BLaER1 treated with 17β-estradiol and CSF1 and Interleukin-3, amounts not matched to agents 10 nM and 100 nM (cell line): Measurements from ENCODE around the gene LRP10.

Experiments
- H3K27ac ChIP-seq, 11 experiments: shearing (Covaris generic); formaldehyde crosslinking; 2 replicates each; pipeline ENCODE4 v1.8.1; 2022
- H3K27me3 ChIP-seq, 11 experiments: shearing (Covaris generic); formaldehyde crosslinking; 2 replicates each; pipeline ENCODE4 v1.8.1; 2022
- H3K36me3 ChIP-seq, 11 experiments: shearing (Covaris generic); formaldehyde crosslinking; 2 replicates each; pipeline ENCODE4 v1.8.1; 2022
- H3K4me1 ChIP-seq, 10 experiments: shearing (Covaris generic); formaldehyde crosslinking; 2 replicates each; pipeline ENCODE4 v1.8.1; 2022
- H3K4me2 ChIP-seq, 11 experiments: shearing (Covaris generic); formaldehyde crosslinking; 2 replicates each; pipeline ENCODE4 v1.8.1; 2022
- H3K4me3 ChIP-seq, 10 experiments: shearing (Covaris generic); formaldehyde crosslinking; 2 replicates each; pipeline ENCODE4 v1.8.1; 2022
- H3K9ac ChIP-seq, 11 experiments: shearing (Covaris generic); formaldehyde crosslinking; 2 replicates each; pipeline ENCODE4 v1.8.1; 2022
- H3K9me3 ChIP-seq, 11 experiments: shearing (Covaris generic); formaldehyde crosslinking; replicated peaks in 1 of 11; 2 replicates each; pipeline ENCODE4 v1.8.1; 2022
- H4K20me1 ChIP-seq, 11 experiments: shearing (Covaris generic); formaldehyde crosslinking; 2 replicates each; pipeline ENCODE4 v1.8.1; 2022
- Cebpa-rat ChIP-seq, 11 experiments: shearing (Covaris generic); IDR thresholded peaks; 2 replicates each; pipeline ENCODE4 v1.8.1; 2022

The LRP10 gene

GRCh38 chr14:22885975-22886374 is 14.4 kb downstream of the LRP10 start:
- Histone ChIP-seq H3K4me2 (peak overlapping the region; percentile 72 to 98 (median 91)), H3K27ac (no peak overlapping the region), H3K36me3 (0 out of 22 replicates have a peak, but pooled peaks cover 0 to under 1% (median 0%) of the 10 kb centered on the region in 11 experiments), H3K4me1 (peaks cover 59 to 90% (median 83%) of the 10 kb centered on the region in 10 experiments), H3K27me3 (peaks cover 0 to 14% (median 0%) of the 10 kb centered on the region in 11 experiments; a peak in 8 of 22 replicates), H4K20me1 (peaks cover 0 to 7% (median 0%) of the 10 kb centered on the region in 11 experiments; a peak in 2 of 22 replicates), H3K9me3 (no peaks in the 10 kb centered on the region), H3K9ac (peak overlapping the region in 2 of 11 experiments; percentile 62 to 64; a peak in 1 of 22 replicates), H3K4me3 (peak overlapping the region in 3 of 10 experiments; percentile 37 to 70 (median 59); a peak in 1 of 20 replicates)
- no peak for TF ChIP-seq Cebpa-rat (IDR thresholded peaks at IDR 0.05)

- Histone ChIP-seq H3K4me2 (peak overlapping the region; percentile 72 to 98 (median 91)), H3K9ac (peak overlapping the region; percentile 51 to 72 (median 67)), H3K27me3 (peaks cover 0 to 14% (median 0%) of the 10 kb centered on the region in 11 experiments; a peak in 8 of 22 replicates), H3K27ac (peak overlapping the region in 10 of 11 experiments; percentile 31 to 73 (median 54); a peak in 18 of 22 replicates), H3K9me3 (no peaks in the 10 kb centered on the region), H3K4me1 (peaks cover 57 to 90% (median 83%) of the 10 kb centered on the region in 10 experiments), H3K4me3 (peak overlapping the region; percentile 37 to 70 (median 54)), H3K36me3 (no peaks in the 10 kb centered on the region), H4K20me1 (peaks cover 0 to 7% (median 0%) of the 10 kb centered on the region in 11 experiments; a peak in 1 of 22 replicates)
- TF ChIP-seq Cebpa-rat (IDR thresholded peaks at IDR 0.05) = no peak
Observed at GRCh38 chr14:22886500-22887259, 15.1 kb downstream of the LRP10 start.

- peak overlapping the region in 10 of 11 experiments; percentile 31 to 73 (median 54); a peak in 19 of 22 replicates for H3K27ac ChIP-seq
- TF ChIP-seq Cebpa-rat (IDR thresholded peaks at IDR 0.05) = no peak
- H3K9me3 ChIP-seq = no peaks in the 10 kb centered on the region
- peaks cover 0 to 7% (median 0%) of the 10 kb centered on the region in 11 experiments; a peak in 1 of 22 replicates for H4K20me1 ChIP-seq
- H3K4me2 ChIP-seq = peak overlapping the region; percentile 72 to 98 (median 91)
- peaks cover 0 to 14% (median 0%) of the 10 kb centered on the region in 11 experiments; a peak in 8 of 22 replicates for H3K27me3 ChIP-seq
- H3K4me3 ChIP-seq = peak overlapping the region; percentile 37 to 70 (median 54)
- peaks cover 0 to 3% (median 0%) of the 10 kb centered on the region in 11 experiments; a peak in 2 of 22 replicates for H3K36me3 ChIP-seq
- H3K4me1 ChIP-seq = peaks cover 49 to 82% (median 76%) of the 10 kb centered on the region in 10 experiments
- peak overlapping the region; percentile 51 to 72 (median 67) for H3K9ac ChIP-seq
Observed at GRCh38 chr14:22887260-22887989, 15.9 kb downstream of the LRP10 start.

GRCh38 chr14:22887990-22888378 is 16.4 kb downstream of the LRP10 start:
- Histone ChIP-seq H4K20me1 (peaks cover 0 to 7% (median 0%) of the 10 kb centered on the region in 11 experiments; a peak in 1 of 22 replicates), H3K9me3 (no peaks in the 10 kb centered on the region), H3K36me3 (peaks cover 0 to 7% (median 0%) of the 10 kb centered on the region in 11 experiments; a peak in 4 of 22 replicates), H3K4me1 (peaks cover 45 to 82% (median 71%) of the 10 kb centered on the region in 10 experiments), H3K27ac (peak overlapping the region in 7 of 11 experiments; percentile 2 to 73 (median 54); a peak in 10 of 22 replicates), H3K27me3 (peaks cover 0 to 14% (median 0%) of the 10 kb centered on the region in 11 experiments; a peak in 8 of 22 replicates), H3K4me3 (peak overlapping the region in 6 of 10 experiments; percentile 5 to 59 (median 44); a peak in 7 of 20 replicates), H3K4me2 (peak overlapping the region; percentile 72 to 98 (median 91)), H3K9ac (peak overlapping the region in 8 of 11 experiments; percentile 5 to 70 (median 44); a peak in 10 of 22 replicates)
- no peak for TF ChIP-seq Cebpa-rat (IDR thresholded peaks at IDR 0.05)

- Histone ChIP-seq H3K36me3 (peaks cover 0 to 13% (median 3%) of the 10 kb centered on the region in 11 experiments; a peak in 8 of 22 replicates), H3K4me3 (peak overlapping the region in 1 of 10 experiments; percentile 51; a peak in 1 of 20 replicates), H3K4me2 (peak overlapping the region; percentile 72 to 98 (median 91); a peak in 21 of 22 replicates), H4K20me1 (peaks cover 0 to 7% (median 0%) of the 10 kb centered on the region in 11 experiments; a peak in 1 of 22 replicates), H3K4me1 (peaks cover 39 to 76% (median 64%) of the 10 kb centered on the region in 10 experiments), H3K27ac (peak overlapping the region in 4 of 11 experiments; percentile 52 to 73 (median 58); a peak in 7 of 22 replicates), H3K27me3 (peaks cover 0 to 14% (median 0%) of the 10 kb centered on the region in 11 experiments; a peak in 8 of 22 replicates), H3K9me3 (no peaks in the 10 kb centered on the region), H3K9ac (peak overlapping the region in 5 of 11 experiments; percentile 20 to 70 (median 66); a peak in 8 of 22 replicates)
- no peak for TF ChIP-seq Cebpa-rat (IDR thresholded peaks at IDR 0.05)
Observed at GRCh38 chr14:22888662-22889061, 17.1 kb downstream of the LRP10 start.

- H3K4me3 ChIP-seq = no peak overlapping the region
Observed at GRCh38 chr14:22890416-22890815, 18.9 kb downstream of the LRP10 start.

GRCh38 chr14:22892488-22892887 is 20.9 kb downstream of the LRP10 start:
- no peaks in the 10 kb centered on the region for H3K27me3 ChIP-seq
- H4K20me1 ChIP-seq = 0 out of 22 replicates have a peak, but pooled peaks cover 0 to 2% (median 0%) of the 10 kb centered on the region in 11 experiments
- no peak for TF ChIP-seq Cebpa-rat (IDR thresholded peaks at IDR 0.05)
- no peak overlapping the region for H3K27ac ChIP-seq
- no peak overlapping the region for H3K4me3 ChIP-seq
- H3K4me1 ChIP-seq = peaks cover 13 to 37% (median 27%) of the 10 kb centered on the region in 10 experiments
- H3K9me3 ChIP-seq = no peaks in the 10 kb centered on the region
- H3K36me3 ChIP-seq = peaks cover 2 to 45% (median 21%) of the 10 kb centered on the region in 11 experiments; a peak in 19 of 22 replicates
- peak overlapping the region in 3 of 11 experiments; percentile 1 to 24 (median 20); a peak in 2 of 22 replicates for H3K4me2 ChIP-seq
- H3K9ac ChIP-seq = no peak overlapping the region

More at GRCh38 chr14:22890416-22890815, 18.9 kb downstream of the LRP10 start:
- peaks cover 0 to 7% (median 0%) of the 10 kb centered on the region in 11 experiments; a peak in 1 of 22 replicates for H4K20me1 ChIP-seq
- TF ChIP-seq Cebpa-rat (IDR thresholded peaks at IDR 0.05) = no peak
- H3K9me3 ChIP-seq = no peaks in the 10 kb centered on the region
- no peak overlapping the region for H3K27ac ChIP-seq
- H3K4me1 ChIP-seq = peaks cover 26 to 58% (median 47%) of the 10 kb centered on the region in 10 experiments
- H3K27me3 ChIP-seq = peaks cover 0 to 10% (median 0%) of the 10 kb centered on the region in 11 experiments; a peak in 6 of 22 replicates
- H3K4me2 ChIP-seq = peak overlapping the region in 5 of 11 experiments; percentile 15 to 91 (median 73); a peak in 6 of 22 replicates
- no peak overlapping the region for H3K9ac ChIP-seq
- peaks cover 0 to 25% (median 8%) of the 10 kb centered on the region in 11 experiments; a peak in 15 of 22 replicates for H3K36me3 ChIP-seq

- Histone ChIP-seq H3K9ac (no peak overlapping the region), H3K4me1 (peaks cover 5 to 25% (median 14%) of the 10 kb centered on the region in 10 experiments), H3K27me3 (no peaks in the 10 kb centered on the region), H3K4me3 (no peak overlapping the region), H3K36me3 (peaks cover 13 to 57% (median 33%) of the 10 kb centered on the region in 11 experiments), H3K4me2 (no peak overlapping the region), H3K27ac (no peak overlapping the region), H4K20me1 (0 out of 22 replicates have a peak, but pooled peaks cover 0 to 2% (median 0%) of the 10 kb centered on the region in 11 experiments), H3K9me3 (no peaks in the 10 kb centered on the region)
- TF ChIP-seq Cebpa-rat (IDR thresholded peaks at IDR 0.05) = no peak
Observed at GRCh38 chr14:22893706-22894105, 22.2 kb downstream of the LRP10 start.
